Ectodermal cell (in vitro differentiated cells): Measurements from ENCODE around the gene ADAMTS14.

ENCODE experiments used
- H3K27ac ChIP-seq: 2 replicates; pipeline ENCODE4 v1.7.0; 2013; ENCODE audit warnings: mild to moderate bottlenecking, low read depth, low read length; ENCODE audit not compliant: insufficient read depth, poor library complexity, severe bottlenecking
- H3K27me3 ChIP-seq: 2 replicates; pipeline ENCODE4 v1.7.0; 2013; ENCODE audit warnings: mild to moderate bottlenecking, low read length; ENCODE audit not compliant: insufficient read depth, control insufficient read depth, poor library complexity, severe bottlenecking
- H3K36me3 ChIP-seq: one replicate; pipeline ENCODE4 v1.7.0; 2013; ENCODE audit warnings: low read length; ENCODE audit not compliant: control insufficient read depth, insufficient read depth
- H3K4me1 ChIP-seq: one replicate; pipeline ENCODE4 v1.7.0; 2013; ENCODE audit warnings: low read length; ENCODE audit not compliant: control insufficient read depth, insufficient read depth
- H3K4me3 ChIP-seq: 2 replicates; pipeline ENCODE4 v1.7.0; 2013; ENCODE audit warnings: low read depth, low read length, control low read depth; ENCODE audit not compliant: insufficient read depth
- H3K9me3 ChIP-seq: 2 replicates; pipeline ENCODE4 v1.7.0; 2013; ENCODE audit warnings: mild to moderate bottlenecking, low read length, moderate library complexity; ENCODE audit not compliant: control insufficient read depth
- WGBS, 2 experiments: methylation state at CpG; one replicate each; pipeline ENCODE4 v1.1.7; 2013; ENCODE audit warnings: missing lambda C conversion rate in 2 of 2; 5-methylcytosine and 5-hydroxymethylcytosine counted together

The ADAMTS14 gene

DNA sequence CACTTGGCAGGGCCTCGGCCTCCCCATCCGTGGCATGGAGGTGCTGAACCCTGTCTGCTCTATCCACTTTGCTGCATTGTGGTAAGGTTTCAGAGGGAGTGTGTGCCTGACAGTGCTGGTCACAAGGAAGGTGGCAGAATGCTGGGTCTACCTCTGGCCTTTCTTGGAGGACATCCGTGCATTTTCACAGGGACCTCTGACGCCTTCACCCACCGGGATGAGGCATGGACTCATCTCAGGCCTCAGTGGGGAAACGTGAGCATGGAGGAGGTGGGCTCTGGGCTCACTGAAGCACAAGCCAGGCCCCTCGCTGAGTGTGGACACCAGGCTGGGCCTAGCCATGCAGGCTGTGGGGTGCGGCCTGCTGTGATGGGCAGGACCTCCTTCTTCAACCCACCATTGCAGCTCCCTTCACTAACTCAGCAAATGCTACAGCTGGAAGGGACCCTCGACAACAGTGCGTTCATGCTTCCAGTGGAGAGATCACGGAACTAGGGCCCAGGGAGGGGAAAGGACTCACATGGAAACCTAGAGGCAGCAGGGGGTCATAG lies 104.2 kb downstream of the ADAMTS14 start:
- Histone ChIP-seq H3K9me3 (no peaks in the 10 kb centered on the region), H3K36me3 (no peaks in the 10 kb centered on the region), H3K4me1 (no peaks in the 10 kb centered on the region), H3K4me3 (no peak overlapping the region), H3K27ac (no peak overlapping the region), H3K27me3 (no peaks in the 10 kb centered on the region)
- WGBS, 2 experiments = 86% methylated on average over 11 of the region's 11 CpGs

DNA sequence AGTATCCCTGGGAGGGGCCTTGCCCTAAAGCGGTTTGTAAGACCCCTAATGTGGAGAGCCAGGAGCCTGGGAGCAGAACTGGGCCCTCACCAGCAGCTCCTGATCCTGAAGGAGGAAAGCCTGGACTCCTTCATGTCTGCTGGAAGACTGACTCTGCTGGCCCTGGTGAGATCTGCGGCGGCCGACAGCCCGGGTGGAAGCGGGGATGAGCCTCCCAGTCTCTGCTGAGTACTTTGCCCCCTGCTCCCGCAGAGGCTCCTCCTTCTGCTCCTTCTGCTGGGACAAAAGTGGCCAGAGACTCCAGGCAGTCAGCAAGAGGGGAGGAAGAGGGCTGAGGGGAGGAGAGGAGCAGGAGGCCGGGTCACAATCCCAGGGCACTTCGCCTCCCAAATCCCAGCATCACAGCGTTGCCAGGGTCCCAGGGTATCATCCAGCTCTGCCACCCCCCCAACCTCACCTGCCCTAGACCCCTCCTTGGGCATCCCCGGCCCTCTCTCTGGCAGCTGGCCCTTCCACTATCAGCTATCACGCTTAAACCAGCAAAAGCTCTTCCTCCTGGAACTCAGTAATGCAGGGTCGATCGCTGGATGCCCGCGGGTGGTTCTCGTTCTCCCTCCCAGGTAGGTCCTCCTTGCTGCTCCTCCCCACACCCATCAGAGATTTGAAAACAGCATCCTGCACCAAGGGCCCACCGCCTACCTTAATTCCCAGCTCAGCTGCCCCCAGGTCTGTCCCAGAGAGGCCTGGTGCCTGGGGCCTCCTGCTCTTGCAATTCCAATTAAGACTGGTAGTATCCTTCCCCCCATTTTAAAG lies 105.0 kb downstream of the ADAMTS14 start:
- WGBS, 2 experiments = 92 to 93% methylated on average over 18 of the region's 18 CpGs
- H3K4me1 ChIP-seq = no peaks in the 10 kb centered on the region
- H3K27ac ChIP-seq = no peak overlapping the region
- H3K27me3 ChIP-seq = no peaks in the 10 kb centered on the region
- H3K36me3 ChIP-seq = no peaks in the 10 kb centered on the region
- no peaks in the 10 kb centered on the region for H3K9me3 ChIP-seq
- no peak overlapping the region for H3K4me3 ChIP-seq

- Histone ChIP-seq H3K36me3 (no peaks in the 10 kb centered on the region), H3K27me3 (no peaks in the 10 kb centered on the region), H3K4me1 (no peaks in the 10 kb centered on the region), H3K9me3 (no peaks in the 10 kb centered on the region), H3K4me3 (no peak overlapping the region), H3K27ac (no peak overlapping the region)
- 70 to 71% methylated on average over 9 of the region's 9 CpGs for WGBS, 2 experiments
These were observed 106.1 kb downstream of the ADAMTS14 start for GRCh38 chr10:70778267-70778924.

DNA sequence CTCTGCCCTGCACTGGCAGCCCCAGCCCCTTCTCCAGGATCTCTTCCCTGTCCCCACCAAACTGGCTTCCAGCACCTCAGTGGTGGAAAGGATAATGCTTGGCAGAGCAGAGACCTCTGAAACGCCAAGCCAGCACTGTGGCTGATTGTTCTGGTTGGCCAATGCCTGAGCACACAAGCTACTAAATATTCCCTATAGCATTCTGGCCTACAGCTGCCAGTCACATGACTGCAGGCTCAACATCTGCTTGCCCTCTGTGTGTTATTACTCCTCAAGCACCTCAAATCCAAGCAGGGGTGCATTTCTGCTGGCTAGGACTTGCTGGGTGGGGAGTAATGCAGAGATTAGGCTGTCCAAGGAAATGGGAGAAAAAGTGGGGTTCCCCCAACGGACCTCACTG lies 106.8 kb downstream of the ADAMTS14 start:
- no peaks in the 10 kb centered on the region for H3K27me3 ChIP-seq
- 80 to 88% methylated on average over 2 of the region's 2 CpGs for WGBS, 2 experiments
- H3K9me3 ChIP-seq = no peaks in the 10 kb centered on the region
- H3K4me1 ChIP-seq = no peaks in the 10 kb centered on the region
- no peak overlapping the region for H3K27ac ChIP-seq
- H3K4me3 ChIP-seq = no peak overlapping the region
- H3K36me3 ChIP-seq = no peaks in the 10 kb centered on the region

DNA sequence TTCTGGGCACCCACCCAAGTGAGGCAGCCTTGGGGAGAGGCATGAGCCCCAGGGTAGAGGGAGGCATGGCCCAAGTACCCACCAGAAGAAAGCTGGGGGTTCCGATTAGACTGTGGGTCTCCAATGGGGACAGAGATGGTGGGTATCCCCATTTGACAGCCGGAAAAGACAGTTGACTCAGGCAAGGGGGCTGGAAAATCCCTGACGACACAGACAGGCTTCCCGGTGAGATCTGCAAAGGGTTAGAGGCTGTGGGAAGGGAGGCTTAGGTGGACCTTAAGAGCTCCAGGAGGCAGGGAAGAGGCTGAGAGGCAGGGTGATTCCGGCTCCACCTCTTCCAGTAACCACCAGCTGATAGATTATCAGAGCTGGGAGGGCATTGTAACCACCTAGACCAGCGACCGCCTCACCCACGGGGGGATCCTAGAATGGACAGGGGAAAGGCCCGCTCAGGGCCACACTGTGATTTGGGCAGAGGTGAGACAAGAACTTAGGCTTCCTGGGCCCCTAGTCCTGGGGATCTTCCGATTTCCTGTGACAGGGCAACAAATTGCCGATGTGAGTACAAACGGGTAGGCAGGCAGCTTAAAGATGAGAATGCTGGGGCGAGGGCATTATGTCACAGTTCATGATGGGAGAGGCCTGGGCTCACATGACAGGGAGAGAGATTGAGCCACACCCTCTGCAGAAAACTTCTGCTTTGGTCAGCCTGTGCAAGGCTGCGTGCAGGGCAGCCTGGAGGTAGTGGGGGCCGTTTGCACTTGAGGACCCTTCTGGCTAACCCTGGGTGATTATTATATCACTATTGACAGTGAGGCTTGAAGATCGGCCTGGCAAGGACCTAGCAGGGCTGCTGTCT lies 107.4 kb downstream of the ADAMTS14 start:
- H3K9me3 ChIP-seq = no peaks in the 10 kb centered on the region
- 92 to 95% methylated on average over 16 of the region's 16 CpGs for WGBS, 2 experiments

GRCh38 chr10:70780370-70780760 lies 108.1 kb downstream of the ADAMTS14 start:
- H3K4me3 ChIP-seq = no peak overlapping the region
- no peaks in the 10 kb centered on the region for H3K9me3 ChIP-seq
- WGBS, 2 experiments = 91 to 93% methylated on average over 9 of the region's 9 CpGs
- H3K27me3 ChIP-seq = no peaks in the 10 kb centered on the region
- no peak overlapping the region for H3K27ac ChIP-seq
- H3K36me3 ChIP-seq = no peaks in the 10 kb centered on the region
- no peaks in the 10 kb centered on the region for H3K4me1 ChIP-seq

More for the DNA sequence above, 107.4 kb downstream of the ADAMTS14 start:
- no peaks in the 10 kb centered on the region for H3K36me3 ChIP-seq
- no peak overlapping the region for H3K4me3 ChIP-seq
- no peaks in the 10 kb centered on the region for H3K4me1 ChIP-seq
- H3K27me3 ChIP-seq = no peaks in the 10 kb centered on the region
- no peak overlapping the region for H3K27ac ChIP-seq

GRCh38 chr10:70780772-70781171 lies 108.5 kb downstream of the ADAMTS14 start:
- 91 to 95% methylated on average over 4 of the region's 4 CpGs for WGBS, 2 experiments
- Histone ChIP-seq H3K36me3 (no peaks in the 10 kb centered on the region), H3K4me3 (no peak overlapping the region), H3K27me3 (no peaks in the 10 kb centered on the region), H3K27ac (no peak overlapping the region), H3K4me1 (no peaks in the 10 kb centered on the region), H3K9me3 (no peaks in the 10 kb centered on the region)

DNA sequence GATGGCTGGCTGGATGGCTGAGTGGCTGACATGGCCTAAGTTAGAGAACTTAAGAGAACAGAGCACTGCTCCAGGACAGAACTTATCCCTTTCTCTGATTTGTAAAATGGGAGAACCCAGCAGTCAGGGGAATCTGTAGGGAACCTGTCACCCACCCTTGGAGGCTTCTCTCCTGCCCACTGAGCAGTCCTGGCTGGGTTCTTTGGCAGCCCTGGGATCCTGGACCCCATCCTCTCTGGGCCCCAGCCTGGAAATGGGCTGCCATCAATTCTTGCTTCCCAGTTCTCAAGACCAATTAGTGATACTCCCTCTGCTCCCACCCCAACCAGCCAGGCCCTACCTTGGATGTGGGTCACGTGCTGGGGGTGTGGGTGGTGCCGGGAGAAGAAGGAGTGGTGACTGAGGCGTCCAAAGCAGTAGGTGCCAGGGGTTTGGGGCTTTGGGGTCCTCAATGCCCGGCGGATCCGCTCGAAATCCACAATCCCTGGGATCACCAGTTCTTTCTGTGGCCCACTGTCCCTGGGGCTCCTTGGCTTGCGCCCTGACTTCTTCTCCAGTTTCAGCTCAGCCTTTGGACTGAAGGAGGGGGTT lies 109.2 kb downstream of the ADAMTS14 start:
- no peaks in the 10 kb centered on the region for H3K9me3 ChIP-seq
- H3K27ac ChIP-seq = no peak overlapping the region
- WGBS, 2 experiments = 95% methylated on average over 8 of the region's 8 CpGs
- no peaks in the 10 kb centered on the region for H3K4me1 ChIP-seq
- no peaks in the 10 kb centered on the region for H3K27me3 ChIP-seq
- H3K4me3 ChIP-seq = no peak overlapping the region
- no peaks in the 10 kb centered on the region for H3K36me3 ChIP-seq

- no peaks in the 10 kb centered on the region for H3K9me3 ChIP-seq
- H3K36me3 ChIP-seq = no peaks in the 10 kb centered on the region
- no peak overlapping the region for H3K4me3 ChIP-seq
- no peaks in the 10 kb centered on the region for H3K4me1 ChIP-seq
- no peak overlapping the region for H3K27ac ChIP-seq
- 91 to 92% methylated on average over 4 of the region's 4 CpGs for WGBS, 2 experiments
- no peaks in the 10 kb centered on the region for H3K27me3 ChIP-seq
These were observed 109.9 kb downstream of the ADAMTS14 start for GRCh38 chr10:70782086-70782745.
